Spleen (tissue), 11 donors: ENCODE measurements around the gene LTF. TPM values are rescaled to one million over a fixed set of nuclear protein-coding genes. Genes with fewer than 3 reads are reported as not detected.
"Not testable (repeated sequence)": the region's sequence is repeated elsewhere in the genome, so short reads cannot be mapped to it uniquely, and the experiment has no call there.

Source experiments
- DNase-seq: peaks from one replicate; pipeline ENCODE4 v3.0.0-alpha.2; 2020
- H3K27ac ChIP-seq, 8 donors: fragments of 200-600 bp; sonication (generic) in 7 of 8; 1 replicate in 4 of 8; 2 replicates in 4 of 8; pipeline versions ENCODE4 v1.5.0 to v1.8.0; 2016 to 2021; ENCODE audit warnings: inconsistent platforms in 4 of 8, mild to moderate bottlenecking in 4 of 8, moderate library complexity in 1 of 8
- H3K27me3 ChIP-seq, 7 donors: fragments of 200-600 bp; sonication (generic) in 6 of 7; replicated peaks in 1 of 7; 1 replicate in 4 of 7; 2 replicates in 3 of 7; pipeline versions ENCODE4 v1.5.0 to v1.8.0; 2016 to 2021; ENCODE audit warnings: inconsistent platforms in 3 of 7, mild to moderate bottlenecking in 1 of 7
- H3K36me3 ChIP-seq, 6 donors: fragments of 200-600 bp; sonication (generic) in 5 of 6; 1 replicate in 4 of 6; 2 replicates in 2 of 6; pipeline versions ENCODE4 v1.5.0 to v1.8.0; 2016 to 2021; ENCODE audit warnings: inconsistent platforms in 2 of 6
- H3K4me1 ChIP-seq, 6 donors: fragments of 200-600 bp; sonication (generic) in 5 of 6; 1 replicate in 3 of 6; 2 replicates in 3 of 6; pipeline versions ENCODE4 v1.5.0 to v1.8.0; 2016 to 2021; ENCODE audit warnings: inconsistent platforms in 3 of 6
- H3K4me3 ChIP-seq, 8 donors: fragments of 200-600 bp; sonication (generic) in 7 of 8; 1 replicate in 4 of 8; 2 replicates in 4 of 8; pipeline versions ENCODE4 v1.5.0 to v1.8.0; 2016 to 2021; ENCODE audit warnings: inconsistent platforms in 4 of 8, mild to moderate bottlenecking in 4 of 8, moderate library complexity in 2 of 8
- H3K9me3 ChIP-seq, 8 donors: fragments of 200-600 bp; sonication (generic) in 7 of 8; 1 replicate in 4 of 8; 2 replicates in 4 of 8; pipeline versions ENCODE4 v1.5.0 to v1.8.0; 2016 to 2021; ENCODE audit warnings: inconsistent platforms in 4 of 8
- POLR2A ChIP-seq, 3 donors: fragments of 450-650 bp; IDR thresholded peaks; one replicate each; pipeline ENCODE4 v1.5.1; 2017; ENCODE audit warnings: antibody characterized with exemption in 3 of 3, mild to moderate bottlenecking in 1 of 3
- POLR2AphosphoS5 ChIP-seq, 3 donors: sonication (generic); formaldehyde crosslinking; IDR thresholded peaks; one replicate each; pipeline ENCODE4 v1.5.1; 2017; ENCODE audit warnings: antibody characterized with exemption in 3 of 3
- WGBS, 5 donors: extraction: QIAGEN DNeasy Blood & Tissue Kit in 3 of 5; methylation state at CpG; one replicate each; pipeline versions ENCODE4 v1.1.5 to v1.1.7; 2013 to 2018; 5-methylcytosine and 5-hydroxymethylcytosine counted together
- intact Hi-C: fragments of 100-400 bp; cut with DNase I; formaldehyde crosslinking; loops from one replicate; pipeline ENCODE4 v1.15.0; 2023; ENCODE audit warnings: low total_unique reads
- polyA plus RNA-seq, 3 donors: library from polyadenylated mRNA; stranded (reverse); fragments of 200-250 nt; gene quantifications; one replicate each; pipeline ENCODE4 v1.2.1, GENCODE V29; 2013
- total RNA-seq, 7 donors: library from RNA; depleted of rRNA in 3 of 7; stranded (reverse); fragments of >200 nt in 3 of 7; fragmentation: NEBNext Ultra II Directional in 4 of 7; extraction: Animal tissue kit (Norgen Biotek cat#: 25700) in 4 of 7; gene quantifications; one replicate each; pipeline versions ENCODE4 v1.1.0 to v1.2.1, GENCODE V29; 2016 to 2021
- TF ChIP-seq, protein P1 (sequence below), 11 experiments: fragments of 200-600 bp in 7 of 11; fragments of 450-650 bp in 4 of 11; sonication (generic) in 4 of 11; IDR thresholded peaks in 8 of 11; conservative IDR thresholded peaks in 3 of 11; 1 replicate in 7 of 11; 2 replicates in 4 of 11; pipeline versions ENCODE4 v1.4.0 to v1.8.0; 2016 to 2021; ENCODE audit warnings: antibody characterized with exemption in 11 of 11, inconsistent platforms in 4 of 11, mild to moderate bottlenecking in 1 of 11
- donor health status: healthy with polysubstance abuse.
- donor health status: DM: no; HTN: no; CAD: no; lungs with moderate emphysema.
- donor health status: DM: no; HTN: no; CAD: no.
- donor health status: Bipolar disorder and iron deficiency.
- donor health status: healthy.
- donor health status: DM: no; HTN: no; CAD: no.
- donor health status: DM: yes; HTN: yes; CAD: no.

Gene LTF
- total and polyA plus RNA-seq, 10 donors, result 15.2 to 598 (median 56.0) TPM

DNA sequence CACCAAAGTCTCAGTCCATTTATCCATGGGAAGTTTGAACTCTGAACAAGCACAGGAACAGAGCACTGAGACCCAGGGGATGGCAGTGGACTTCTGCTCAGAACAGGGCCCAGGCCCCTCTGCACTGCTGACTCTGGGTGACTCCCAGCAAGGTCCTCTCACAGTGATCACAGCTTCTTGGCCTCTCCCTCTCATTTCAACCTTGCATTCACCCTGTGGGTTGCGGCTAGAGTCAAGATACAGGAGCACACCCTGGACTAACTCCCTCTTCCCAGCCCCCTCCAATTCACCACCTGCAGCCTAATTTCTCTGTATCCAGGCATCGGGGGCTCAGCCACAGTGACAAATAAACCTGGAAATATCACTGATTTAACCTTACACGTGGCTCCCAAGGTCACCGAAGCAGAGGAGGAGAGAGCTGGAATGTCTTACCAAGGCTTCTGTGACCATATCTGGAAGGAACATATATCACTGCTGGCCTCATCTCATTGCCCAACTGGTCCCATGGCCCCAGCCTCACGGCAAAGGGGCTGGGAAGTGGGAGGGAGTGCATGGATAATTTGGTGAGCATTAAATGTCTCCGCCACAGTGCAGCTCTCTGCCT lies 34.3 kb upstream of the LTF start:
- H3K4me1 ChIP-seq, result peaks cover 10 to 36% (median 21%) of the 10 kb centered on the region in 6 donors
- H3K36me3 ChIP-seq, result no peaks in the 10 kb centered on the region
- TF ChIP-seq POLR2A (IDR thresholded peaks at IDR 0.05) (no peak), POLR2AphosphoS5 (IDR thresholded peaks at IDR 0.05) (no peak)
- H3K9me3 ChIP-seq, result no peaks in the 10 kb centered on the region
- WGBS, 5 donors, result 87 to 95% (median 90%) methylated on average over 6 of the region's 6 CpGs
- H3K27ac ChIP-seq, result no peak overlapping the region
- no peak overlapping the region for H3K4me3 ChIP-seq
- no peak for DNase-seq
- no peaks in the 10 kb centered on the region for H3K27me3 ChIP-seq
- intact Hi-C loops, result no loop called here

DNA sequence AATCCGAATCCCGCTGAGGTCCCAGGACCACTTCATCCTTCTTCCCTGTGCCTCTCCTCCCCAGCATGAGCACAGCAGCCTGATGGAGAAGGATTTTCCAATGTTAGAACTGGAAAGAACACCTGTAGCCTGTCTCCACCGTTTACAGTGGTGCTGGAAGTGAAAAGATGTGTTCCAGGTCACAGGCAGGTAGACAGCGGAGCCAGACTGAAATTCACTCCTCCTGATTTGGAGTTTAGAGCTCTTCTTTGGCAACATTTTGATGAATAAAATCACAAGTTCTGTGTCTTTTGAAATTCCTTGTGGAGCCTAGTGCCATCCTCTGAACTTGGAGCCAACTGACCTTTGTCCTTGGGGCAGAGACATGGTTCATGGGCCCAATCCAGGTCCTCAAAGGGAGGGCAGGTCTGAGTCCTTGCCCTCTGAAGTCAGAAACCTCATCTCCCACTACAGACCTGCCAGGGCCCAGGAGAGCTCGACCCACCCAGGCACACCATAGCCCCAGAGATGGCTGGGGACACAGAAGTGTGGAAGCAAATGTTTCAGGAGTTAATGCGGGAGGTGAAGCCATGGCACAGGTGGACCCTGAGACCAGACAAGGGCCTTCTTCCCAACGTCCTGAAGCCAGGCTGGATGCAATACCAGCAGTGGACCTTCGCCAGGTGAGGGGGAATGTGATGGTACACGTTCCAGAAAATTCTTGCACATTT lies 33.0 kb upstream of the LTF start, which contains the start of gene RTP3:
Gene RTP3 (plus strand): TSS at position 421 of the 710 bp plus-strand sequence. CDS start 87 bp downstream, at position 508.
- 74 to 83% (median 82%) methylated on average over 9 of the region's 9 CpGs for WGBS, 5 donors
- no peak within 1 kb of the TSS for H3K4me3 ChIP-seq
- TF ChIP-seq POLR2AphosphoS5 (IDR thresholded peaks at IDR 0.05) (no peak), POLR2A (IDR thresholded peaks at IDR 0.05) (no peak)
- TF ChIP-seq, protein P1, sequence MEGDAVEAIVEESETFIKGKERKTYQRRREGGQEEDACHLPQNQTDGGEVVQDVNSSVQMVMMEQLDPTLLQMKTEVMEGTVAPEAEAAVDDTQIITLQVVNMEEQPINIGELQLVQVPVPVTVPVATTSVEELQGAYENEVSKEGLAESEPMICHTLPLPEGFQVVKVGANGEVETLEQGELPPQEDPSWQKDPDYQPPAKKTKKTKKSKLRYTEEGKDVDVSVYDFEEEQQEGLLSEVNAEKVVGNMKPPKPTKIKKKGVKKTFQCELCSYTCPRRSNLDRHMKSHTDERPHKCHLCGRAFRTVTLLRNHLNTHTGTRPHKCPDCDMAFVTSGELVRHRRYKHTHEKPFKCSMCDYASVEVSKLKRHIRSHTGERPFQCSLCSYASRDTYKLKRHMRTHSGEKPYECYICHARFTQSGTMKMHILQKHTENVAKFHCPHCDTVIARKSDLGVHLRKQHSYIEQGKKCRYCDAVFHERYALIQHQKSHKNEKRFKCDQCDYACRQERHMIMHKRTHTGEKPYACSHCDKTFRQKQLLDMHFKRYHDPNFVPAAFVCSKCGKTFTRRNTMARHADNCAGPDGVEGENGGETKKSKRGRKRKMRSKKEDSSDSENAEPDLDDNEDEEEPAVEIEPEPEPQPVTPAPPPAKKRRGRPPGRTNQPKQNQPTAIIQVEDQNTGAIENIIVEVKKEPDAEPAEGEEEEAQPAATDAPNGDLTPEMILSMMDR (IDR thresholded peaks at IDR 0.05 in 8 of 11, conservative IDR thresholded peaks at IDR 0.05 in 3 of 11), result no peak
- H3K9me3 ChIP-seq, result no peaks in the 10 kb centered on the region
- H3K36me3 ChIP-seq, result no peaks in the 10 kb centered on the region
- H3K4me1 ChIP-seq, result peaks cover 10 to 36% (median 21%) of the 10 kb centered on the region in 6 donors
- intact Hi-C loops, result loop anchor here (2.0 kb wide), 1 partner anchor 61 kb away; no protein-coding TSS in a partner anchor
- H3K27ac ChIP-seq, result no peak within 1 kb of the TSS
- no peaks in the 10 kb centered on the region for H3K27me3 ChIP-seq
- no peak for DNase-seq

DNA sequence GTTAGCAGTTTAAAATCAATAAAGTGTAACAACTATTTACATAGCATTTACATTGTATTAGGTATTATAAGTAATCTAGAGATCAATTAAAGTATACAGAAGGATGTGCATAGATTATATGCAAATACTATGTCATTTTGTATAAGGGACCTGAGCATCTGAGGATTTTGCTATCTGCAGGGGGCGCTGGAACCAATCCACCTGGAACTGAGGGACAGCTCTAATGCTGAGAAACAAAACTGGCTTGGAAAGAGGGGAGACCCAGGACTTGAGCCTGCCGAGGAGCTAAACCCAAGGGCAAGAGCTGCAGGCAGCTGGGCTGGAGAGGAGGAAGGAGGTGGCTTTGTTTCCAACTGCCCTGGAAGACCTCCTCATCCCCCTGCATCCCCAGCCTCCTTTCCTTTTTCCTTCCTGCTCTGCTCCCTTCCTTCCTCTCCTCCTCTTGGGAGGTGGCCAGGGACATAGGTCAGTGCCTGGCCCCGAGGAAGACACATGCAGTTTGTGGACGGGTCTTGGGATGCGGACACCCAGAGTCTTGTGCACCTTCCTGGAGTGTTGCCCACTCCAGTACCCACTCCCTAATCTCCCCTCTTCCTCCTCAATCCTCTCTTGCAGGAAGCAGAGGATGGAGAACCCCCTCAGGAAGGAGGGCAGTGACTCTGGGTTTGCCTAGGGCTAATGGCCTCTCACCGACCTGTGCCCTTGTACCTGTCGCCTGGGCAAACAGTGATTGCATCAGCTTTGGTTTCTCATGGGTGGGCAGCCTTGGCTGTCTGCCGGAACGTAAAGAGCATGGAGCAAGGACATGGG lies 32.2 kb upstream of the LTF start:
- no peaks in the 10 kb centered on the region for H3K36me3 ChIP-seq
- no peak overlapping the region for H3K4me3 ChIP-seq
- intact Hi-C loops, result loop anchor here (2.0 kb wide), 1 partner anchor 62 kb away; no protein-coding TSS in a partner anchor
- TF ChIP-seq, protein P1 (IDR thresholded peaks at IDR 0.05 in 8 of 11, conservative IDR thresholded peaks at IDR 0.05 in 3 of 11), result peak in 8 of 11 experiments; percentile 12 to 46 (median 36)
- TF ChIP-seq POLR2AphosphoS5 (IDR thresholded peaks at IDR 0.05) (peak in 1 of 3 donors; percentile 24), POLR2A (IDR thresholded peaks at IDR 0.05) (no peak)
- peaks cover 10 to 36% (median 21%) of the 10 kb centered on the region in 6 donors for H3K4me1 ChIP-seq
- H3K27ac ChIP-seq, result no peak overlapping the region
- no peak for DNase-seq
- 55 to 68% (median 60%) methylated on average over 9 of the region's 9 CpGs for WGBS, 5 donors
- no peaks in the 10 kb centered on the region for H3K9me3 ChIP-seq
- no peaks in the 10 kb centered on the region for H3K27me3 ChIP-seq

DNA sequence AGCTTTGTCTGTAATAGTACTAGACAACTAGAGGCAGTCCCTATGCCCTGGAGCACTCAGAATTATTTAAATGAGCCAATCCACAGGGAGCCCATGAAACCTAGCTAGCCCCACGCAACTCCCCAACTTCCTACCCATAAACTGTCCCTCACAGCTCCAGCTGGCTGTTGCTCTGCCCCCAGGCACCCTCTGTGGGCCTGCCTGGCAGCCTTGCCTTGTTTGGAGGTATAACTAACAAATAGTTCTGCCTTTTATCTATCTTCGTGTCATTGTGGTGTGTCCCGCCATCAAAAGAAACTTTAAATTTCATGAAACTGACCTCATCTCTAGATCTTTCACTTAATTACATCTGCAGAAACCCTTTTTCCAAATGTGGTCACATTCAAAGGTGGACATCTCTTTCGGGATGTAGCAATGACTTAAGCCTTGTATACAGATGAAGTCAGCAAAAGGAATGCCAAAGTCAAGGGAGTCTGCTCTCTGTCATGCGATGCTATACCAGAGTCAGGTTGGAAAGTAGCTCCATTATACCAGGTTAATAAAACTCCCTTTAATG lies 31.3 kb upstream of the LTF start:
- Histone ChIP-seq H3K4me3 (no peak overlapping the region), H3K4me1 (peaks cover 6 to 28% (median 18%) of the 10 kb centered on the region in 6 donors), H3K36me3 (no peaks in the 10 kb centered on the region), H3K9me3 (no peaks in the 10 kb centered on the region), H3K27me3 (no peaks in the 10 kb centered on the region), H3K27ac (peak overlapping the region in 6 of 8 donors; percentile 45 to 69 (median 60))
- TF ChIP-seq POLR2AphosphoS5 (IDR thresholded peaks at IDR 0.05), result no peak
- TF ChIP-seq, protein P1 (IDR thresholded peaks at IDR 0.05 in 8 of 11, conservative IDR thresholded peaks at IDR 0.05 in 3 of 11), result no peak
- no peak for TF ChIP-seq POLR2A (IDR thresholded peaks at IDR 0.05)
- WGBS, 5 donors, result 82 to 89% (median 85%) methylated on average over 5 of the region's 5 CpGs
- intact Hi-C loops, result loop anchor here (2.0 kb wide), 1 partner anchor 63 kb away; no protein-coding TSS in a partner anchor
- no peak for DNase-seq

DNA sequence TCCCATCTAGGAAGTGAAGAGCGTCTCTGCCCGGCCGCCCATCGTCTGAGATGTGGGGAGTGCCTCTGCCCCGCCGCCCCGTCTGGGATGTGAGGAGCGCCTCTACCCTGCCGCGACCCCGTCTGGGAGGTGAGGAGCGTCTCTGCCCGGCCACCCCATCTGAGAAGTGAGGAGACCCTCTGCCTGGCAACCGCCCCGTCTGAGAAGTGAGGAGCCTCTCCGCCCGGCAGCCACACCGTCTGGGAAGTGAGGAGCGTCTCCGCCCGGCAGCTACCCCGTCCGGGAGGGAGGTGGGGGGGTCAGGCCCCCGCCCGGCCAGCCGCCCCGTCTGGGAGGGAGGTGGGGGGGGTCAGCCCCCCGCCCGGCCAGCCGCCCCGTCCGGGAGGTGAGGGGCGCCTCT lies 29.8 kb upstream of the LTF start:
- peaks cover 6 to 27% (median 18%) of the 10 kb centered on the region in 6 donors for H3K4me1 ChIP-seq
- H3K9me3 ChIP-seq, H3K27me3 ChIP-seq, H3K36me3 ChIP-seq, intact Hi-C loops, H3K4me3 ChIP-seq, DNase-seq, H3K27ac ChIP-seq: not testable (repeated sequence)
- 89 to 93% (median 92%) methylated on average over 7 to 27 of the region's 33 CpGs; no CpG with 5 or more reads in 1 of the 5 donors for WGBS, 5 donors
